HEK293T (cell line): ENCODE results near the gene CFAP74.

Experiments used
- ARNT ChIP-seq: fragments of 450-650 bp; IDR thresholded peaks from 2 replicates; pipeline ENCODE4 v1.6.1; 2017; ENCODE audit warnings: mild to moderate bottlenecking
- BHLHE40 ChIP-seq: fragments of 450-650 bp; IDR thresholded peaks from 2 replicates; pipeline ENCODE4 v1.6.1; 2016; ENCODE audit warnings: mild to moderate bottlenecking, moderate library complexity, borderline replicate concordance
- CTBP1 ChIP-seq: fragments of 450-650 bp; IDR thresholded peaks from 2 replicates; pipeline ENCODE4 v1.6.1; 2016; ENCODE audit warnings: borderline replicate concordance
- ELF4 ChIP-seq: fragments of 450-650 bp; IDR thresholded peaks from 2 replicates; pipeline ENCODE4 v1.6.1; 2017; ENCODE audit warnings: antibody characterized with exemption
- FOXA1 ChIP-seq: fragments of 450-650 bp; IDR thresholded peaks from 2 replicates; pipeline ENCODE4 v1.6.1; 2016; ENCODE audit warnings: mild to moderate bottlenecking
- FOXK2 ChIP-seq: fragments of 450-650 bp; IDR thresholded peaks from 2 replicates; pipeline ENCODE4 v1.6.1; 2016; ENCODE audit warnings: mild to moderate bottlenecking
- FOXM1 ChIP-seq: fragments of 450-650 bp; IDR thresholded peaks from 2 replicates; pipeline ENCODE4 v1.6.1; 2017; ENCODE audit warnings: mild to moderate bottlenecking, borderline replicate concordance
- L3MBTL2 ChIP-seq: fragments of 450-650 bp; conservative IDR thresholded peaks from 2 replicates; pipeline ENCODE4 v1.6.1; 2016; ENCODE audit warnings: mild to moderate bottlenecking
- NFRKB ChIP-seq: fragments of 450-650 bp; IDR thresholded peaks from 2 replicates; pipeline ENCODE4 v1.6.1; 2016; ENCODE audit warnings: mild to moderate bottlenecking, moderate library complexity
- PKNOX1 ChIP-seq: fragments of 450-650 bp; IDR thresholded peaks from 2 replicates; pipeline ENCODE4 v1.6.1; 2016
- SP1 ChIP-seq: fragments of 450-650 bp; IDR thresholded peaks from 2 replicates; pipeline ENCODE4 v1.6.1; 2017
- SUZ12 ChIP-seq: fragments of 450-650 bp; IDR thresholded peaks from 2 replicates; pipeline ENCODE4 v1.6.1; 2016; ENCODE audit warnings: mild to moderate bottlenecking
- TARDBP ChIP-seq: fragments of 450-650 bp; IDR thresholded peaks from 2 replicates; pipeline ENCODE4 v1.6.1; 2016
- ZNF384 ChIP-seq: fragments of 450-650 bp; IDR thresholded peaks from 2 replicates; pipeline ENCODE4 v1.6.1; 2016

GRCh38 chr1:1883092-1883873, 120.3 kb downstream of the CFAP74 start:
- TF ChIP-seq SUZ12, result no peak
- TF ChIP-seq FOXK2, result no peak
- TF ChIP-seq NFRKB, result no peak
- TF ChIP-seq ZNF384, result peak; percentile 83
- no peak for TF ChIP-seq FOXM1
- no peak for TF ChIP-seq ELF4
- no peak for TF ChIP-seq ARNT
- no peak for TF ChIP-seq FOXA1
- no peak for TF ChIP-seq L3MBTL2
- no peak for TF ChIP-seq SP1
- no peak for TF ChIP-seq PKNOX1
- TF ChIP-seq TARDBP, result no peak
- no peak for TF ChIP-seq CTBP1
- TF ChIP-seq BHLHE40, result no peak
